MCF 10A (cell line): ENCODE measurements around the gene C4orf51. TPM values are rescaled to one million over a fixed set of nuclear protein-coding genes. Genes with fewer than 3 reads are reported as not detected.

Source experiments
- BruUV-seq: library from RNA; stranded (reverse); fragments of 400-500 nt; replicated peaks from 2 replicates; lab custom pipeline; 2021; lab: Mats Ljungman, UMichigan
- CTCF ChIA-PET: fragments of 300-600 bp; sonication (Branson Sonifier 250); formaldehyde crosslinking; extraction: SDS; loops from one replicate; lab custom pipeline; 2021; ENCODE audit warnings: antibody characterized with exemption, inconsistent platforms; lab: Yijun Ruan, JAX
- POLR2A ChIA-PET: fragments of 300-600, 350-650 bp; sonication (Branson Sonifier 250); formaldehyde crosslinking; extraction: SDS; loops from one replicate; lab custom pipeline; 2020; ENCODE audit warnings: antibody characterized with exemption, inconsistent platforms; lab: Yijun Ruan, JAX
- DNase-seq: peaks from one replicate; pipeline ENCODE4 v3.0.0-alpha.2; 2018; ENCODE audit not compliant: unreplicated experiment
- H3K27ac Mint-ChIP-seq: one replicate; pipeline ENCODE4 v1.8.0; 2022; ENCODE audit warnings: mild to moderate bottlenecking, low read depth, mixed read lengths; ENCODE audit not compliant: unreplicated experiment
- H3K27me3 Mint-ChIP-seq: one replicate; pipeline ENCODE4 v1.8.0; 2022; ENCODE audit warnings: mixed read lengths; ENCODE audit not compliant: insufficient read depth, unreplicated experiment
- H3K36me3 Mint-ChIP-seq: one replicate; pipeline ENCODE4 v1.8.0; 2022; ENCODE audit warnings: mild to moderate bottlenecking, moderate library complexity, mixed read lengths; ENCODE audit not compliant: insufficient read depth, unreplicated experiment
- H3K4me1 Mint-ChIP-seq: one replicate; pipeline ENCODE4 v1.8.0; 2022; ENCODE audit warnings: mixed read lengths; ENCODE audit not compliant: insufficient read depth, unreplicated experiment
- H3K4me3 Mint-ChIP-seq: one replicate; pipeline ENCODE4 v1.8.0; 2022; ENCODE audit warnings: mild to moderate bottlenecking, moderate library complexity, mixed read lengths; ENCODE audit not compliant: unreplicated experiment
- H3K9me3 Mint-ChIP-seq: one replicate; pipeline ENCODE4 v1.8.0; 2022; ENCODE audit warnings: mixed read lengths; ENCODE audit not compliant: unreplicated experiment
- CTCF ChIP-seq: fragments of 200-600 bp; IDR thresholded peaks from one replicate; pipeline ENCODE4 v1.8.0; 2022; ENCODE audit warnings: antibody characterized with exemption, mild to moderate bottlenecking; ENCODE audit not compliant: unreplicated experiment
- intact Hi-C: fragments of 100-400 bp; cut with micrococcal nuclease; formaldehyde crosslinking; loops from 2 replicates; pipeline ENCODE4 v1.14.1; 2022
- total RNA-seq: library from RNA; stranded (reverse); gene quantifications from 2 replicates; pipeline ENCODE4 v1.2.3, GENCODE V29; 2022

C4orf51 gene
- total RNA-seq, 1 experiment from 2014 or later, result not detected

DNA sequence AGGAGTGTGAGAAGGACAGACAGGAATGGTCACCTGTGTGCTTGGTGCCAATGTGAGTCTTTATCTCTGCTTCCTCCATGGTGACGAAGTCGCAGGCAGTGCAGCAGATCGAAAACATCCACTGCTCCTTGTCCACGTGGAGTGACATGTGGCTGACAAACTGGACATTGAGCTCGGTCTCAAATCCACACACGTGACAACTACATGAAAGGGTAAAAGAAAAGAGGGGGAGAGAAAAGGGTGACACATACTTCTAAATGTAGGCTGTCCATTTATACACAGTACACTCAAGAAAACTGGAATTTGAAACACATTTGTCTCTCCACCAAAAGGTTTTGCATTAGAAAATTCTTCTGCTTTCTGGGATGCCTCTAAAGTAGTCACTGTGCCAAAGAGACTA, 94.5 kb downstream of the C4orf51 start:
- no peak for TF ChIP-seq CTCF
- Mint-ChIP-seq H3K4me3 (no peak overlapping the region), H3K27ac (no peak overlapping the region), H3K36me3 (peaks cover 31% of the 10 kb centered on the region), H3K4me1 (no peaks in the 10 kb centered on the region), H3K9me3 (no peaks in the 10 kb centered on the region), H3K27me3 (no peaks in the 10 kb centered on the region)
- ChIA-PET POLR2A (no interaction called here), CTCF (interaction anchor here (0.6 kb wide), 1 partner anchor 322 kb away, joined by 4 read pairs; no protein-coding TSS in a partner anchor)
- BruUV-seq, result no TSS peak
- no peak for DNase-seq
- intact Hi-C loops, result no loop called here

- peaks cover 27% of the 10 kb centered on the region for H3K36me3 Mint-ChIP-seq
Measured at GRCh38 chr4:145775406-145775805, 95.5 kb downstream of the C4orf51 start.

GRCh38 chr4:145776208-145776607, 96.3 kb downstream of the C4orf51 start:
- intact Hi-C loops, result no loop called here
- ChIA-PET POLR2A (no interaction called here), CTCF (no interaction called here)
- no peak for DNase-seq
- BruUV-seq, result no TSS peak
- no peaks in the 10 kb centered on the region for H3K9me3 Mint-ChIP-seq
- H3K4me1 Mint-ChIP-seq, result no peaks in the 10 kb centered on the region
- no peak overlapping the region for H3K27ac Mint-ChIP-seq
- H3K4me3 Mint-ChIP-seq, result no peak overlapping the region
- no peak for TF ChIP-seq CTCF
- H3K27me3 Mint-ChIP-seq, result no peaks in the 10 kb centered on the region
- H3K36me3 Mint-ChIP-seq, result peaks cover 25% of the 10 kb centered on the region

More at GRCh38 chr4:145775406-145775805, 95.5 kb downstream of the C4orf51 start:
- H3K9me3 Mint-ChIP-seq, result no peaks in the 10 kb centered on the region
- no peaks in the 10 kb centered on the region for H3K27me3 Mint-ChIP-seq
- no peaks in the 10 kb centered on the region for H3K4me1 Mint-ChIP-seq
- H3K27ac Mint-ChIP-seq, result no peak overlapping the region
- ChIA-PET CTCF (no interaction called here), POLR2A (no interaction called here)
- DNase-seq, result no peak
- no TSS peak for BruUV-seq
- intact Hi-C loops, result no loop called here
- no peak for TF ChIP-seq CTCF
- no peak overlapping the region for H3K4me3 Mint-ChIP-seq

DNA sequence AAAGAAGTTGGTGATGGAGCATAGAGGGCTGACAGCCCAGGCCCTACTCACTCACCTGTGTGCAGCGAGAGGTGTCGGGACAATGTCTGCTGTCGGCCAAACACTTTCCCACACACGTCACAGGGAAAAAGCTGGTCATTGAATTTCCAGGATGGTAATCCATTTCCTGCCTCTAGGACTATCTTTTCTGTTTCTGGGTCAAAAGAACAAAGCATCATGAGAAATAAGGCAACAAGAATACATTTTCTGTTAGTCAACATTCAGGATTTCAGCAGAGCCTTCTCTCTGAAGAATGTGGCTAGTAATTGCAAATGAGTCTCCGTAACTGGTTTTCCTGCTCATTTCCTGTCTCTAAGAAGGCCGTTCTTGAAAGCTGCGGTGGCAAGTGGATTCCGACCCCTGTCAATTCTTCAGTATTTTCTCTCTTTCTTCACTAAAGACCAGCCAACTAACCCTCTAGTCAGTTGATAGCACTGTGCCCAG, 99.4 kb downstream of the C4orf51 start:
- peaks cover 21% of the 10 kb centered on the region for H3K36me3 Mint-ChIP-seq
- H3K9me3 Mint-ChIP-seq, result no peaks in the 10 kb centered on the region
- no peak for TF ChIP-seq CTCF
- ChIA-PET CTCF (interaction anchor here (0.5 to 0.6 kb wide), 2 partner anchors 332 to 533 kb away, joined by 3 to 5 read pairs; no protein-coding TSS in a partner anchor), POLR2A (interaction anchor here (0.9 kb wide), 1 partner anchor 29 kb away, joined by 3 read pairs; no protein-coding TSS in a partner anchor)
- no peak for DNase-seq
- no peak overlapping the region for H3K4me3 Mint-ChIP-seq
- intact Hi-C loops, result no loop called here
- BruUV-seq, result no TSS peak
- no peak overlapping the region for H3K27ac Mint-ChIP-seq
- no peaks in the 10 kb centered on the region for H3K27me3 Mint-ChIP-seq
- no peaks in the 10 kb centered on the region for H3K4me1 Mint-ChIP-seq
